ENCODE data around the gene AKAP9.
"Not testable (repeated sequence)": the region's sequence is repeated elsewhere in the genome, so short reads cannot be mapped to it uniquely, and the experiment has no call there.

Gene AKAP9

DNA sequence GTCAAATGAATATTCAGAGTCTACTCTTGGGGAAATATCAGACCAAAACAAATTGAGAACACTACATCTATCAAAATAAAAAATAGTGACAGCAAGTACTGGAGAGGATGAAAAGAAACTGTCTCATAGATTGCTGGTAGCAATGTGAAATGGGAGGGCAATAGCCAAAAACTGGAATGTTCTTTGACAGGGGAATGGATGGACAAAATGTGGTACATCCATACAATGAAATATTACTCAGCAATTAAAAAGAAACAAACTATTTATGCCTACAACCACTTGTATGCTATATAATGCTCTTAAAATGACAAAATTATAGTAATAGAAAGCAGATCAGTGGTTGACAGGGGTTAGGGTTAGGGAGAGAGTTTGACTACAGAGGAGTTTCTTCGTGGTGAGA lies 147.6 kb downstream of the AKAP9 start:
- Histone ChIP-seq H3K27ac (ENCODE audit: insufficient read depth in 1 of 2, low read depth in 1 of 2, low read length in 2 of 2, poor library complexity in 1 of 2, severe bottlenecking in 2 of 2) (no peak overlapping the region), H3K27me3 (replicated peaks in 2 of 5; ENCODE audit: control insufficient read depth in 4 of 5, insufficient read depth in 5 of 5, low read length in 4 of 5) (no peaks in the 10 kb centered on the region), H3K9me3 (ENCODE audit: control extremely low read depth in 1 of 5, control insufficient read depth in 4 of 5, insufficient read depth in 2 of 5, low read depth in 1 of 5, low read length in 4 of 5) (peaks cover 0 to 20% (median 4%) of the 10 kb centered on the region in 5 experiments), H3K4me1 (ENCODE audit: control extremely low read depth in 1 of 4, control insufficient read depth in 4 of 4, insufficient read depth in 4 of 4, low read length in 3 of 4) (no peaks in the 10 kb centered on the region), H3K36me3 (ENCODE audit: control insufficient read depth in 4 of 4, insufficient read depth in 4 of 4, low read length in 3 of 4) (peaks cover 35 to 89% (median 56%) of the 10 kb centered on the region in 4 experiments), H3K4me3 (ENCODE audit: control insufficient read depth in 1 of 7, extremely low read depth in 1 of 7, insufficient read depth in 4 of 7, low read depth in 2 of 7, low read length in 6 of 7) (no peak overlapping the region)
- POLR2A ChIA-PET, result no interaction called here
- WGBS (ENCODE audit: insufficient coverage), result no CpG with 5 or more reads among the region's 1 CpG
- DNase-seq, result no peak
- CTCF ChIA-PET, result no interaction called here

DNA sequence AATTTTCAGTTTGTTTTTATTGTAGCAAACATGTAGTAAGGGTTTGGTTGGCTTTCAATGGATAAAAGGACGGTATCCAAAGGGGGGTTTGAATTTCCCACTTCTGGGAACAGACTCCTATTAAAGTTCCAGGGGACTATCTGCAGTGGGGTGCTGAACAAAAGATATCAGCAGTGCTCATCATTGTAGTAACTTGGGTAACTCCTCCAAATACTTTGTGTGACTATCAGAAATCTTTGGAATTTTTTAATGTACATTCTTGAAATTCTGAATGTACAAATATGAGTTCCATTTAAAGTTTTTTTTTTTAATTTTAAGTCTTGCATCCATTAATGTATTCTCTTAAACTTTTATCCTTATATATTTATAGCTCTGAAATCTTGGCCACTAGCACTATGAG lies 151.5 kb downstream of the AKAP9 start:
- Histone ChIP-seq H3K36me3 (ENCODE audit: control insufficient read depth in 4 of 4, insufficient read depth in 4 of 4, low read length in 3 of 4) (peaks cover 32 to 84% (median 45%) of the 10 kb centered on the region in 4 experiments), H3K27ac (ENCODE audit: insufficient read depth in 1 of 2, low read depth in 1 of 2, low read length in 2 of 2, poor library complexity in 1 of 2, severe bottlenecking in 2 of 2) (no peak overlapping the region), H3K9me3 (ENCODE audit: control extremely low read depth in 1 of 5, control insufficient read depth in 4 of 5, insufficient read depth in 2 of 5, low read depth in 1 of 5, low read length in 4 of 5) (peaks cover 0 to 13% (median 3%) of the 10 kb centered on the region in 5 experiments), H3K27me3 (replicated peaks in 2 of 5; ENCODE audit: control insufficient read depth in 4 of 5, insufficient read depth in 5 of 5, low read length in 4 of 5) (no peaks in the 10 kb centered on the region), H3K4me3 (ENCODE audit: control insufficient read depth in 1 of 7, extremely low read depth in 1 of 7, insufficient read depth in 4 of 7, low read depth in 2 of 7, low read length in 6 of 7) (no peak overlapping the region), H3K4me1 (ENCODE audit: control extremely low read depth in 1 of 4, control insufficient read depth in 4 of 4, insufficient read depth in 4 of 4, low read length in 3 of 4) (no peaks in the 10 kb centered on the region)
- DNase-seq, result no peak
- ChIA-PET POLR2A (interaction anchor here (0.6 kb wide), 1 partner anchor 12 kb away, joined by 3 read pairs; no protein-coding TSS in a partner anchor), CTCF (interaction anchor here (1.8 kb wide), 1 partner anchor 10 kb away, joined by 5 read pairs; no protein-coding TSS in a partner anchor)
- WGBS (ENCODE audit: insufficient coverage), result 100% methylated on average over 1 of the region's 1 CpG

DNA sequence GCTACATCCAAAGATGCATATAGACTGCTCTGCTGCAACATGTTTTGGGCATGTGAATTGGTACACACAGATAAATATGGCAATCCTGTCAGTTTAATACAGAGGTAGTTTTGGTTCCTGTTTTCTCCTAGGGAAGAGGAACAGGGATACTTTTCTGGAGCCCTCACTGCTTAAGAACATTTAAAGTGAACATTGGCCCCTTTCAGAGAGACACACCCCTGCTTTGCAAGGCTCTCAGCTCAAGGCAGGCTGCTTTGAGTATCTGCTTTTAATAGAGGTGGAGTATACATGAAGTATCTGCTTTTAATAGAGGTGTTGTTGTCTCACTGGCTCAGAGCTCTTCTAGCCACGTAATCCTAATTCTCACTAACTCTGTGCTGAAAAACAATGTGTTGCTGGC lies 154.7 kb downstream of the AKAP9 start:
- DNase-seq, result no peak
- ChIA-PET POLR2A (no interaction called here), CTCF (interaction anchor here (1.5 kb wide), 1 partner anchor 39 kb away, joined by 3 read pairs; the partner anchor contains the start of gene CYP51A1)
- Histone ChIP-seq H3K9me3 (ENCODE audit: control extremely low read depth in 1 of 5, control insufficient read depth in 4 of 5, insufficient read depth in 2 of 5, low read depth in 1 of 5, low read length in 4 of 5) (no peaks in the 10 kb centered on the region), H3K27ac (ENCODE audit: insufficient read depth in 1 of 2, low read depth in 1 of 2, low read length in 2 of 2, poor library complexity in 1 of 2, severe bottlenecking in 2 of 2) (no peak overlapping the region), H3K27me3 (replicated peaks in 2 of 5; ENCODE audit: control insufficient read depth in 4 of 5, insufficient read depth in 5 of 5, low read length in 4 of 5) (no peaks in the 10 kb centered on the region), H3K4me3 (ENCODE audit: control insufficient read depth in 1 of 7, extremely low read depth in 1 of 7, insufficient read depth in 4 of 7, low read depth in 2 of 7, low read length in 6 of 7) (no peak overlapping the region), H3K36me3 (ENCODE audit: control insufficient read depth in 4 of 4, insufficient read depth in 4 of 4, low read length in 3 of 4) (peaks cover 27 to 80% (median 37%) of the 10 kb centered on the region in 4 experiments), H3K4me1 (ENCODE audit: control extremely low read depth in 1 of 4, control insufficient read depth in 4 of 4, insufficient read depth in 4 of 4, low read length in 3 of 4) (no peaks in the 10 kb centered on the region)
- WGBS (ENCODE audit: insufficient coverage), result 100% methylated on average over 1 of the region's 1 CpG

DNA sequence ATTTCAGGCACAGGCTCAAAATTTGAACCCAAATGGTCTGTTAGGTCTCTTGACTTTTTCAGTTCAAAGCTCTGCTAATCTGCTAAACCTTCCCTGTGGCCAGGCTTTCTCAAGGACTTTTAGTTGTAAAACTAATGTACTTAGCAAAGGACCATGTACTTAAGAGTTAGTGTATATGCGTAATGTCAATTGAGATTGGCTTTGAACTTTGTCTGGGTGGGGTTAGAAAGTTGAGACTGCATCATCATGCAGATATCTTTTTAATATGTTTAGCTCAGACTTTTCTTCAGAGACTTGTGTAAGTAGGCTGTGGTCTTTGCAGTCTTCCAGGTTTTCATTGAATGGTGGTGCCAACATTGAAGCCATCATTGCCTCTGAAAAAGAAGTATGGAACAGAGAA lies 159.9 kb downstream of the AKAP9 start:
- Histone ChIP-seq H3K4me3 (ENCODE audit: control insufficient read depth in 1 of 7, extremely low read depth in 1 of 7, insufficient read depth in 4 of 7, low read depth in 2 of 7, low read length in 6 of 7) (no peak overlapping the region), H3K27ac (ENCODE audit: insufficient read depth in 1 of 2, low read depth in 1 of 2, low read length in 2 of 2, poor library complexity in 1 of 2, severe bottlenecking in 2 of 2) (no peak overlapping the region), H3K9me3 (ENCODE audit: control extremely low read depth in 1 of 5, control insufficient read depth in 4 of 5, insufficient read depth in 2 of 5, low read depth in 1 of 5, low read length in 4 of 5) (no peaks in the 10 kb centered on the region), H3K27me3 (replicated peaks in 2 of 5; ENCODE audit: control insufficient read depth in 4 of 5, insufficient read depth in 5 of 5, low read length in 4 of 5) (no peaks in the 10 kb centered on the region), H3K36me3 (ENCODE audit: control insufficient read depth in 4 of 4, insufficient read depth in 4 of 4, low read length in 3 of 4) (peaks cover 20 to 71% (median 41%) of the 10 kb centered on the region in 4 experiments), H3K4me1 (ENCODE audit: control extremely low read depth in 1 of 4, control insufficient read depth in 4 of 4, insufficient read depth in 4 of 4, low read length in 3 of 4) (no peaks in the 10 kb centered on the region)
- CTCF ChIA-PET, result no interaction called here
- 100% methylated on average over 1 of the region's 1 CpG for WGBS (ENCODE audit: insufficient coverage)
- POLR2A ChIA-PET, result no interaction called here
- DNase-seq, result no peak

DNA sequence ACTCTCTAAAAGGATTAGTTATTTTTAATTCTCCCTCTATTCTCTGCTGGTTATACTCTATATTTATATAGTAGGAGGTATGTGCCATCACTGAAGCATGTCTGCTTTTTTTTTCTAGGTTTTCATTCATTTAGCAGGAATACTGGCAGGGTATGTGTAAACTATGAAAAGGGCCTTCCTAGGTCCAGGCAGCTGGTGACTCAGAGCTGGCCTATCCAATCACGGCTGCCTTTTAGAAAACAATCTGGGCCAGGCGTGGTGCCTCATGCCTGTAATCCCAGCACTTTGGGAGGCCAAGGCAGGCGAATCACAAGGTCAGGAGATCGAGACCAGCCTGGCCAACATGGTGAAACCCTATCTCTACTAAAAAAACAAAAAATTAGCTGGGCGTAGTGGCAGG lies 162.2 kb downstream of the AKAP9 start:
- H3K27ac ChIP-seq (ENCODE audit: insufficient read depth in 1 of 2, low read depth in 1 of 2, low read length in 2 of 2, poor library complexity in 1 of 2, severe bottlenecking in 2 of 2); H3K9me3 ChIP-seq (ENCODE audit: control extremely low read depth in 1 of 5, control insufficient read depth in 4 of 5, insufficient read depth in 2 of 5, low read depth in 1 of 5, low read length in 4 of 5); POLR2A ChIA-PET; H3K4me1 ChIP-seq (ENCODE audit: control extremely low read depth in 1 of 4, control insufficient read depth in 4 of 4, insufficient read depth in 4 of 4, low read length in 3 of 4); DNase-seq; CTCF ChIA-PET; H3K27me3 ChIP-seq (replicated peaks in 2 of 5; ENCODE audit: control insufficient read depth in 4 of 5, insufficient read depth in 5 of 5, low read length in 4 of 5); H3K4me3 ChIP-seq (ENCODE audit: control insufficient read depth in 1 of 7, extremely low read depth in 1 of 7, insufficient read depth in 4 of 7, low read depth in 2 of 7, low read length in 6 of 7): not testable (repeated sequence)
- peaks cover 23 to 61% (median 41%) of the 10 kb centered on the region in 4 experiments for H3K36me3 ChIP-seq (ENCODE audit: control insufficient read depth in 4 of 4, insufficient read depth in 4 of 4, low read length in 3 of 4)
- WGBS (ENCODE audit: insufficient coverage), result 100% methylated on average over 4 of the region's 5 CpGs

DNA sequence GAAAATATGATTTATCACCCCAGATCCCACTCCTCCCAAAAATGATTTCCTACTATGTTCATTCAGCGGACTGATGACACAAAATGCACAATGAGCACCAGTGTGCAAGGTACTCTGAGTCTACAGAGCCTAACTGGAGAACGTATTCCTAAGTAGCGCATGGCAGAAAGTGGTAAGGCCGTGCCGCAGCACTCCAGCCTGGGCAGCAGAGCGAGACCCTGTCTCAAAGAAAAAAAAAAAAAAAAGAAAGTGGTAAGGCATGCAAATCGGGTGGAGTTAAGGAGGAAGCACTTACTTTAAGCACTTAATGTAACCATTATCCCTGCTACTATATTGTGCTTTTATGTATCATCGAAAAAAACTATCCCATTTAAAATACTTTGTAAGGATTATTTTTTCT lies 168.2 kb downstream of the AKAP9 start:
- CTCF ChIA-PET, result no interaction called here
- 100% methylated on average over 1 of the region's 8 CpGs for WGBS (ENCODE audit: insufficient coverage)
- no peak for DNase-seq

DNA sequence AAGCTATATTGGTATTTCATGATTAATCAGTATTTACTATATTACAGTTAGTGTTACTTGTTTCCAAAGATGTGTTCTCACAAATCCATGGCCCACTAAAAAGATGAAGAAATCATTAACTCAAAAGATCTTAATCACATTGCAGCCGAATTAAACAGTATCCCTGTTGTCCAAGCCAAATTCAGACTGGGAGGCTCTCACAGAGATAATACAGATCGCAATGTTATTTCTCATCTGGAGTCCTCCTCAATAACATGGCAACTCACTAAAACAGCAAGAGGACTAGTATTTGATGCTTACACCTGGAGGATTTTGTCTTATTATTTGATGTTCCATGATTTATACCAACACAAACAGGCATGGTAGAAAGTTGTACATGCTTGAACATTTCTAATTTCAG lies 170.2 kb downstream of the AKAP9 start:
- H3K9me3 ChIP-seq (ENCODE audit: control extremely low read depth in 1 of 5, control insufficient read depth in 4 of 5, insufficient read depth in 2 of 5, low read depth in 1 of 5, low read length in 4 of 5), result no peaks in the 10 kb centered on the region
- no peak for DNase-seq
- CTCF ChIA-PET, result interaction anchor here (0.8 kb wide), 1 partner anchor 25 kb away, joined by 3 read pairs; no protein-coding TSS in a partner anchor
- no peak overlapping the region for H3K4me3 ChIP-seq (ENCODE audit: control insufficient read depth in 1 of 7, extremely low read depth in 1 of 7, insufficient read depth in 4 of 7, low read depth in 2 of 7, low read length in 6 of 7)
- POLR2A ChIA-PET, result no interaction called here
- no peak overlapping the region for H3K27ac ChIP-seq (ENCODE audit: insufficient read depth in 1 of 2, low read depth in 1 of 2, low read length in 2 of 2, poor library complexity in 1 of 2, severe bottlenecking in 2 of 2)
- WGBS (ENCODE audit: insufficient coverage), result no CpG with 5 or more reads among the region's 2 CpGs
- peaks cover 21 to 63% (median 39%) of the 10 kb centered on the region in 4 experiments for H3K36me3 ChIP-seq (ENCODE audit: control insufficient read depth in 4 of 4, insufficient read depth in 4 of 4, low read length in 3 of 4)
- H3K27me3 ChIP-seq (replicated peaks in 2 of 5; ENCODE audit: control insufficient read depth in 4 of 5, insufficient read depth in 5 of 5, low read length in 4 of 5), result no peaks in the 10 kb centered on the region
- no peaks in the 10 kb centered on the region for H3K4me1 ChIP-seq (ENCODE audit: control extremely low read depth in 1 of 4, control insufficient read depth in 4 of 4, insufficient read depth in 4 of 4, low read length in 3 of 4)

More for the DNA sequence above, 168.2 kb downstream of the AKAP9 start:
- POLR2A ChIA-PET, result no interaction called here
- H3K27ac ChIP-seq (ENCODE audit: insufficient read depth in 1 of 2, low read depth in 1 of 2, low read length in 2 of 2, poor library complexity in 1 of 2, severe bottlenecking in 2 of 2), result no peak overlapping the region
- no peaks in the 10 kb centered on the region for H3K27me3 ChIP-seq (replicated peaks in 2 of 5; ENCODE audit: control insufficient read depth in 4 of 5, insufficient read depth in 5 of 5, low read length in 4 of 5)
- H3K4me3 ChIP-seq (ENCODE audit: control insufficient read depth in 1 of 7, extremely low read depth in 1 of 7, insufficient read depth in 4 of 7, low read depth in 2 of 7, low read length in 6 of 7), result no peak overlapping the region
- no peaks in the 10 kb centered on the region for H3K4me1 ChIP-seq (ENCODE audit: control extremely low read depth in 1 of 4, control insufficient read depth in 4 of 4, insufficient read depth in 4 of 4, low read length in 3 of 4)
- peaks cover 17 to 59% (median 36%) of the 10 kb centered on the region in 4 experiments for H3K36me3 ChIP-seq (ENCODE audit: control insufficient read depth in 4 of 4, insufficient read depth in 4 of 4, low read length in 3 of 4)
- H3K9me3 ChIP-seq (ENCODE audit: control extremely low read depth in 1 of 5, control insufficient read depth in 4 of 5, insufficient read depth in 2 of 5, low read depth in 1 of 5, low read length in 4 of 5), result no peaks in the 10 kb centered on the region
